GM21825 (cell line): ENCODE data around the gene ZNF451.

ENCODE experiments used
- ATAC-seq: cut with Tn5 transposase; IDR thresholded peaks from one replicate; pipeline ENCODE4 v1.9.1; 2021; ENCODE audit warnings: mild to moderate bottlenecking, moderate library complexity; ENCODE audit not compliant: unreplicated experiment

Gene ZNF451

GRCh38 chr6:57198926-57199636 lies 109.1 kb downstream of the ZNF451 start:
- no peak for ATAC-seq

- ATAC-seq = no peak
Measured at GRCh38 chr6:57201718-57202117, 111.7 kb downstream of the ZNF451 start.

GRCh38 chr6:57205550-57206328 lies 115.8 kb downstream of the ZNF451 start:
- no peak for ATAC-seq

- ATAC-seq = no peak
Measured at GRCh38 chr6:57207141-57207540, 117.2 kb downstream of the ZNF451 start.

- ATAC-seq = no peak
Measured at GRCh38 chr6:57207872-57208271, 117.9 kb downstream of the ZNF451 start.

GRCh38 chr6:57209030-57209429 lies 119.0 kb downstream of the ZNF451 start:
- ATAC-seq = no peak

GRCh38 chr6:57210060-57210459 lies 120.1 kb downstream of the ZNF451 start:
- no peak for ATAC-seq

- no peak for ATAC-seq
Measured at GRCh38 chr6:57215260-57215659, 125.3 kb downstream of the ZNF451 start.

- ATAC-seq = no peak
Measured at GRCh38 chr6:57216235-57217101, 126.5 kb downstream of the ZNF451 start.

GRCh38 chr6:57217270-57217669 lies 127.3 kb downstream of the ZNF451 start:
- no peak for ATAC-seq
